ENCODE measurements around the gene ZNF778. TPM values are rescaled to one million over a fixed set of nuclear protein-coding genes. Genes with fewer than 3 reads are reported as not detected.
"Not testable (repeated sequence)": the region's sequence is repeated elsewhere in the genome, so short reads cannot be mapped to it uniquely, and the experiment has no call there.

Gene ZNF778
- total RNA-seq, 1 donor from 2014 or later: 4.7 TPM

DNA sequence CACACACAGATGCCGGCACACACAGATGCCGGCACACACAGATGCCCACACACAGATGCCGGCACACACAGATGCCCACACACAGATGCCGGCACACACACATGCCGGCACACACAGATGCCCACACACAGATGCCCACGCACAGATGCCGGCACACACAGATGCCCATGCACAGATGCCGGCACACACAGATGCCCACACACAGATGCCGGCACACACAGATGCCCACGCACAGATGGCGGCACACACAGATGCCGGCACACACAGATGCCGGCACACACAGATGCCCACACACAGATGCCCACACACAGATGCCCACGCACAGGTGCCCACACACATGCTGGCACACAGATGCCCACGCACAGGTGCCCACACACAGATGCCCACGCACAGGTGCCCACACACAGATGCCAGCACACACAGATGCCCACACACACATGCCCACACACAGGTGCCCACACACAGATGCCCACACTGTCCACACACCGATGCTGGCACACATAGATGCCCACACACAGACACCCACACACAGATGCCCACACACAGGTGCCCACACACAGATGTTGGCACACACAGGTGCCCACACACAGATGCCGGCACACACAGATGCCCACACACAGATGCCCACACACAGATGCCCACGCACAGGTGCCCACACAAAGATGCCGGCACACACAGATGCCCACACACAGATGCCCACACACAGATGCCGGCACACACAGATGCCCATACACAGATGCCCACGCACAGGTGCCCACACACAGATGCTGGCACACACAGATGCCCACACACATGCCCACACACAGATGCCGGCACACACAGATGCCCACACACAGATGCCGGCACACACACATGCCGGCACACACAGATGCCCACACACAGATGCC, 28.8 kb upstream of the ZNF778 start:
- not testable (repeated sequence) for H3K9me3 ChIP-seq (ENCODE audit: control insufficient read depth in 3 of 3, low read length in 3 of 3); H3K27me3 ChIP-seq (ENCODE audit: control insufficient read depth in 3 of 3, insufficient read depth in 3 of 3, low read length in 3 of 3); H3K27ac ChIP-seq (ENCODE audit: low read depth, low read length); H3K4me1 ChIP-seq (ENCODE audit: control insufficient read depth in 3 of 3, insufficient read depth in 3 of 3, low read length in 3 of 3); H3K9ac ChIP-seq (ENCODE audit: low read depth in 1 of 3, low read length in 3 of 3); H3K4me3 ChIP-seq (ENCODE audit: low read length in 3 of 3)
- peaks cover 2 to 31% (median 7%) of the 10 kb centered on the region in 3 donors for H3K36me3 ChIP-seq (ENCODE audit: control insufficient read depth in 3 of 3, insufficient read depth in 3 of 3, low read length in 3 of 3)

DNA sequence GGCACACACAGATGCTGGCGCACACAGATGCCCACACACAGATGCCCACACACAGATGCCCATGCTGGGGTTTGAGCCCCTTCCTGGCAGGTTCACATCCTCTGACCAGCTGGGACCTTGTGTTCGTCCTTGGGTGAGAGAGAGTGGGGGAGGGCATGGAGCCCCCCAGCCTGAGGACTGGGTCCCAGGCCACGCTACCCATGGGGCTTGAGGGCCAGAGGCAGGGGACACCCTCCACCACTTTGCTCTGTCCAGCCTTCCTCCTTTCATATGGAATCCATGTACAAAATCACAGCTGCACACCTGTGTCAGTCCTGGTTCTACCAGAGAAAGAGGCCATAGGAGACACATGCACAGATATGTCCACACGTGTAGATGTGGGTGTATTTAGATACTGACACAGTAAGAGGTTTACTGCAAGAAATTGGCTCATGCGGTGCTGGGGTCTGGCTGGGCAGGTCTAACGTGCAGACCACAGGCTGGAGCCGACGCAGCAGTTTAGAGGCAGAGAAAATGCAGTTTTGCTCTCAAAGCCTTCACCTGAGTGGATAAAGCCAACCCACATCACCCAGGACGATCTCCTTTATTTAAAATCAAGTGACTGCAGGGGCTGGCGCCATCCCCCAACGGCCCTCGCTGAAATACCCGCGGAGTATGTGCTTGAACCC, 28.0 kb upstream of the ZNF778 start:
- no peaks in the 10 kb centered on the region for H3K4me1 ChIP-seq (ENCODE audit: control insufficient read depth in 3 of 3, insufficient read depth in 3 of 3, low read length in 3 of 3)
- H3K9me3 ChIP-seq (ENCODE audit: control insufficient read depth in 3 of 3, low read length in 3 of 3): no peaks in the 10 kb centered on the region

DNA sequence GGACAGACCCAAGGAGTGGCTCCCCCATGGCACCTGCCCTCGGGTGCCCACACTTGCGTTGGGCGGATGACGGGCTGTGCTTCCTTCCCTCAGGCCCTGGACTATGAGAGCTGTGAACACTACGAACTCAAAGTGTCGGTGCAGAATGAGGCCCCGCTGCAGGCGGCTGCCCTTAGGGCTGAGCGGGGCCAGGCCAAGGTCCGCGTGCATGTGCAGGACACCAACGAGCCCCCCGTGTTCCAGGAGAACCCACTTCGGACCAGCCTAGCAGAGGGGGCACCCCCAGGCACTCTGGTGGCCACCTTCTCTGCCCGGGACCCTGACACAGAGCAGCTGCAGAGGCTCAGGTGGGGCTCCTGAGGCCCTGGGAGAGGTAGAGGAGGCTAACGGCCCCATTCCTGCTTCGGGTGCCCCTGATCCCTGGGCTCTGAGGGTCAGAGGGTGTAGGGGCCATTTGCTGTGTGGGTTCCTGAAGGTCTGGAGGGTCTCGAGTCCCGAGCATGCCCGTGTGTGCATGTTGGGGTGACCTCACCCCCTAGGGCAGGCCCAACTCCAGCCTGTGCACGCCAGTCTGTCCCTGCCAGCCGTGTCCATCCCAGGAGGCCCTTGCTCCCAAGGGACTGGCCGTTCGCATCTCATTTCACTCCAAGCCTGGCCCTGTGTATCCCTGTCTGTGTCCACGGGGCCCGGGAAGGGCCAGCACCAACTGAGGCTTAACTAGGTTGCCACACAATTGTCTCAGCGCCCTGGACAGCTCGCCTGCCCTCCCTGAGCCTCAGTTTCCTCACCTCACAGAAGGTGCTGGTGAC, 27.1 kb upstream of the ZNF778 start:
- Histone ChIP-seq H3K4me1 (ENCODE audit: control insufficient read depth in 3 of 3, insufficient read depth in 3 of 3, low read length in 3 of 3) (no peaks in the 10 kb centered on the region), H3K27me3 (ENCODE audit: control insufficient read depth in 3 of 3, insufficient read depth in 3 of 3, low read length in 3 of 3) (no peaks in the 10 kb centered on the region), H3K4me3 (ENCODE audit: low read length in 3 of 3) (no peak overlapping the region), H3K9me3 (ENCODE audit: control insufficient read depth in 3 of 3, low read length in 3 of 3) (no peaks in the 10 kb centered on the region), H3K9ac (ENCODE audit: low read depth in 1 of 3, low read length in 3 of 3) (no peak overlapping the region), H3K36me3 (ENCODE audit: control insufficient read depth in 3 of 3, insufficient read depth in 3 of 3, low read length in 3 of 3) (peaks cover 10 to 35% (median 16%) of the 10 kb centered on the region in 3 donors), H3K27ac (ENCODE audit: low read depth, low read length) (no peak overlapping the region)

More for the DNA sequence above, 28.0 kb upstream of the ZNF778 start:
- Histone ChIP-seq H3K4me3 (ENCODE audit: low read length in 3 of 3) (no peak overlapping the region), H3K27me3 (ENCODE audit: control insufficient read depth in 3 of 3, insufficient read depth in 3 of 3, low read length in 3 of 3) (no peaks in the 10 kb centered on the region), H3K27ac (ENCODE audit: low read depth, low read length) (no peak overlapping the region), H3K9ac (ENCODE audit: low read depth in 1 of 3, low read length in 3 of 3) (no peak overlapping the region), H3K36me3 (ENCODE audit: control insufficient read depth in 3 of 3, insufficient read depth in 3 of 3, low read length in 3 of 3) (peaks cover 6 to 35% (median 14%) of the 10 kb centered on the region in 3 donors)

DNA sequence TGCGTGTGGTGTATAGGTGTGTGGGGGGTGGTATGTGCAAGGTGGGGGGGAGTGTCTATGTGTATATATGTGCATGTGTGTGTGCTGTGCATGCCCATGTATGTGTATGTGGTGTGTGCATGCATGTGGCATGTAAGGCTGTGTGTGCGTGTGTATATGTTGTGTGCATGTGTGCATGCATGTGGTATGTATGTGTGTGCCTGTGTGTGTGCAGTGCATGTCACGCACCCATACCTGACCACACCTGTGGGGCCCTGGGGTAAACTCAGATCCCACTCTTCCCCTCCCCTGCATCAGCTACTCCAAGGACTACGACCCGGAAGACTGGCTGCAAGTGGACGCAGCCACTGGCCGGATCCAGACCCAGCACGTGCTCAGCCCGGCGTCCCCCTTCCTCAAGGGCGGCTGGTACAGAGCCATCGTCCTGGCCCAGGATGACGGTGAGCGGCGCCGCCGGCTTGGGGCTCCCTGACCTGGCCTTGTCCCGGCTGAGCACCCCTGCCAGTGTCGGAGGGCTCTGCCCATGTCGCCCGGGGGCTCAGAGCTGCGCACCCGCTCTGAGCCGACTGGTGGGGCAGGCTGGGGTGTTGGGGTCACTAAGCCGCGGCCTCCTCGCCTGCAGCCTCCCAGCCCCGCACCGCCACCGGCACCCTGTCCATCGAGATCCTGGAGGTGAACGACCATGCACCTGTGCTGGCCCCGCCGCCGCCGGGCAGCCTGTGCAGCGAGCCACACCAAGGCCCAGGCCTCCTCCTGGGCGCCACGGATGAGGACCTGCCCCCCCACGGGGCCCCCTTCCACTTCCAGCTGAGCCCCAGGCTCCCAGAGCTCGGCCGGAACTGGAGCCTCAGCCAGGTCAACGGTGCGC, 26.2 kb upstream of the ZNF778 start:
- Histone ChIP-seq H3K27ac (ENCODE audit: low read depth, low read length) (no peak overlapping the region), H3K9ac (ENCODE audit: low read depth in 1 of 3, low read length in 3 of 3) (no peak overlapping the region), H3K4me1 (ENCODE audit: control insufficient read depth in 3 of 3, insufficient read depth in 3 of 3, low read length in 3 of 3) (no peaks in the 10 kb centered on the region), H3K27me3 (ENCODE audit: control insufficient read depth in 3 of 3, insufficient read depth in 3 of 3, low read length in 3 of 3) (no peaks in the 10 kb centered on the region), H3K4me3 (ENCODE audit: low read length in 3 of 3) (no peak overlapping the region), H3K36me3 (ENCODE audit: control insufficient read depth in 3 of 3, insufficient read depth in 3 of 3, low read length in 3 of 3) (peaks cover 10 to 31% (median 16%) of the 10 kb centered on the region in 3 donors), H3K9me3 (ENCODE audit: control insufficient read depth in 3 of 3, low read length in 3 of 3) (no peaks in the 10 kb centered on the region)

DNA sequence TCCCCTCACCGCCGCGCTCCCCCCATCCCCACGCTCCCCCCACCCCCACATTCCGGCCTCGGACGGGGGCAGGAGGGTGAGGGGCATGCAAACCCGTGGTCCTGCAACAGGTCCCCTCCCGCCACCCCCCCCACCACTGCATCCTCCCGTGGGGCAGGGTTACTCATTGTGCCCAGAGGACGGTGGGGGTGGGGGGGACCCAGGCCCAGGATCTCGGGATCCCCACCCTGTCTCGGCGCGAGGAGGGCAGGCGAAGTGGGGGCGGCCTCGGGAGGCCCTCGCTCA, 25.7 kb upstream of the ZNF778 start:
- H3K36me3 ChIP-seq (ENCODE audit: control insufficient read depth in 3 of 3, insufficient read depth in 3 of 3, low read length in 3 of 3): peaks cover 10 to 28% (median 15%) of the 10 kb centered on the region in 3 donors
- no peaks in the 10 kb centered on the region for H3K9me3 ChIP-seq (ENCODE audit: control insufficient read depth in 3 of 3, low read length in 3 of 3)
- H3K4me3 ChIP-seq (ENCODE audit: low read length in 3 of 3): no peak overlapping the region
- no peak overlapping the region for H3K27ac ChIP-seq (ENCODE audit: low read depth, low read length)
- no peaks in the 10 kb centered on the region for H3K4me1 ChIP-seq (ENCODE audit: control insufficient read depth in 3 of 3, insufficient read depth in 3 of 3, low read length in 3 of 3)
- H3K27me3 ChIP-seq (ENCODE audit: control insufficient read depth in 3 of 3, insufficient read depth in 3 of 3, low read length in 3 of 3): no peaks in the 10 kb centered on the region
- H3K9ac ChIP-seq (ENCODE audit: low read depth in 1 of 3, low read length in 3 of 3): no peak overlapping the region

DNA sequence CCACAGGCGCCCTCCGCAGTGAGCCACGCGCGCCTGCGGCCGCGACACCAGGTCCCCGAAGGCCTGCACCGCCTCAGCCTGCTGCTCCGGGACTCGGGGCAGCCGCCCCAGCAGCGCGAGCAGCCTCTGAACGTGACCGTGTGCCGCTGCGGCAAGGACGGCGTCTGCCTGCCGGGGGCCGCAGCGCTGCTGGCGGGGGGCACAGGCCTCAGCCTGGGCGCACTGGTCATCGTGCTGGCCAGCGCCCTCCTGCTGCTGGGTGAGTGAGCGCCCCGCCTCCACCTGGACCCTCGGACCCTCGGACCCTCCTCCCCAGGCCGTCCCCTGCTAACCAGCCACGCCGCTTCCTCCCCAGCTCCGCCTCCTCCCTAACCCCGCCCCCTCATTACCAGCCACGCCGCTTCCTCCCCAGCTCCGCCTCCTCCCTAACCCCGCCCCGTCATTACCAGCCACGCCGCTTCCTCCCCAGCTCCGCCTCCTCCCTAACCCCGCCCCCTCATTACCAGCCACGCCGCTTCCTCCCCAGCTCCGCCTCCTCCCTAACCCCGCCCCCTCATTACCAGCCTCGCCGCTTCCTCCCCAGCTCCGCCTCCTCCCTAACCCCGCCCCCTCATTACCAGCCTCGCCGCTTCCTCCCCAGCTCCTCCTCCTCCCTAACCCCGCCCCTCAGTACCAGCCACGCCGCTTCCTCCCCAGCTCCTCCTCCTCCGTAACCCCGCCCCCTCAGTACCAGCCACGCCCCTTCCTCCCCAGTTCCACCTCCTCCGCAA, 25.1 kb upstream of the ZNF778 start:
- not testable (repeated sequence) for H3K27me3 ChIP-seq (ENCODE audit: control insufficient read depth in 3 of 3, insufficient read depth in 3 of 3, low read length in 3 of 3); H3K9ac ChIP-seq (ENCODE audit: low read depth in 1 of 3, low read length in 3 of 3); H3K9me3 ChIP-seq (ENCODE audit: control insufficient read depth in 3 of 3, low read length in 3 of 3); H3K4me1 ChIP-seq (ENCODE audit: control insufficient read depth in 3 of 3, insufficient read depth in 3 of 3, low read length in 3 of 3); H3K27ac ChIP-seq (ENCODE audit: low read depth, low read length); H3K4me3 ChIP-seq (ENCODE audit: low read length in 3 of 3)
- H3K36me3 ChIP-seq (ENCODE audit: control insufficient read depth in 3 of 3, insufficient read depth in 3 of 3, low read length in 3 of 3): peaks cover 10 to 23% (median 14%) of the 10 kb centered on the region in 3 donors

DNA sequence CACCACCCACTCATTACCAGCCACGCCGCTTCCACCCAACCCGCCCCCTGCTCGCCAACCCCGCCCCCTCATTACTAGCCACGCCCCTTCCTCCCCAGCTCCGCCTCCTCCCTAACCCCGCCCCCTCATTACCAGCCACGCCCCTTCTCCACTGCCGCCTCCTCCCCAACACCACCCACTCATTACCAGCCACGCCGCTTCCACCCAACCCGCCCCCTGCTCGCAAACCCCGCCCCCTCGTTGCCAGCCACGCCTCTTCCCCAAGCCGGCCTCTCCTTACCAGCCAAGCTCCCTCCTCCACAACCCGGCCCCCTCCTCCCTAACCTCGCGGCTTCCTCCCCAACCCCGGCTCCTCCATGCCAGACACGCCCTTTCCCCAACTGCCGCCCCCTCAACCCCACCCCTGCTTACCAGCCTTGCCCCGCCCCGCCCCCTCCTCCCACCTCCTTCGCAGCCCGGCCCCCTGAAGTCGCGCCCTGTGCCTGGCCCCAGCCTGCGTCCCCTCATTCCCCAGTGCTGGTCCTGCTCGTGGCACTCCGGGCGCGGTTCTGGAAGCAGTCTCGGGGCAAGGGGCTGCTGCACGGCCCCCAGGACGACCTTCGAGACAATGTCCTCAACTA, 24.4 kb upstream of the ZNF778 start:
- Histone ChIP-seq H3K9me3 (ENCODE audit: control insufficient read depth in 3 of 3, low read length in 3 of 3) (no peaks in the 10 kb centered on the region), H3K27me3 (ENCODE audit: control insufficient read depth in 3 of 3, insufficient read depth in 3 of 3, low read length in 3 of 3) (peaks cover under 1 to 11% (median 5%) of the 10 kb centered on the region in 3 donors), H3K9ac (ENCODE audit: low read depth in 1 of 3, low read length in 3 of 3) (no peak overlapping the region), H3K27ac (ENCODE audit: low read depth, low read length) (no peak overlapping the region), H3K4me1 (ENCODE audit: control insufficient read depth in 3 of 3, insufficient read depth in 3 of 3, low read length in 3 of 3) (no peaks in the 10 kb centered on the region), H3K4me3 (ENCODE audit: low read length in 3 of 3) (no peak overlapping the region), H3K36me3 (ENCODE audit: control insufficient read depth in 3 of 3, insufficient read depth in 3 of 3, low read length in 3 of 3) (peaks cover 10 to 21% (median 14%) of the 10 kb centered on the region in 3 donors)

DNA sequence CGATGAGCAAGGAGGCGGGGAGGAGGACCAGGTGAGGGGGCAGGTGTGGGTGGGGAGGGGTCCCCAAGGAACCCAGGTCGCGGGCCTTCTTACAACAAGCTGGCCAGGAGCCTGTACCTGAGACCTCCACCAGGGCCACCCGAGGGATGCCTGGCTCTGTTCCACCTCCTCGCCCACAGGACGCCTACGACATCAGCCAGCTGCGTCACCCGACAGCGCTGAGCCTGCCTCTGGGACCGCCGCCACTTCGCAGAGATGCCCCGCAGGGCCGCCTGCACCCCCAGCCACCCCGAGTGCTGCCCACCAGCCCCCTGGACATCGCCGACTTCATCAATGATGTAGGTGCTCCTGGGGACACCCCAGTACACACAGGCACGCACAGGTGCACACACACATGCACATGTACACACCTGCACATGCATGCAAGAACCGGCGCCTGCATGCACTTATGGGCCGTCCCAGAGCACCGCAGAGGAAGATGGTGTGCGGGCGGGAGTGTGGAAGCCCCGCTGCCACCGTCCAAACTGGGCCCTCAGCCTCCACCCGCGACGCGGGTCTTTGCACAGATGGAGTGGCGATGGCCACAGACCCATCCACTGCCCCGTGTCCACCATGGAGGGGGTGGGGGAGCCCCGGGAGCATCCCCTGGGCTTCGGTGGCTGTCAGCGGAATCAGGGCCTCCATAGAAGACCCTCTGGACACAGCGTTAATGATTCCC, 23.8 kb upstream of the ZNF778 start:
- Histone ChIP-seq H3K36me3 (ENCODE audit: control insufficient read depth in 3 of 3, insufficient read depth in 3 of 3, low read length in 3 of 3) (peaks cover 10 to 21% (median 14%) of the 10 kb centered on the region in 3 donors), H3K27me3 (ENCODE audit: control insufficient read depth in 3 of 3, insufficient read depth in 3 of 3, low read length in 3 of 3) (peaks cover 8 to 18% (median 12%) of the 10 kb centered on the region in 3 donors), H3K9ac (ENCODE audit: low read depth in 1 of 3, low read length in 3 of 3) (no peak overlapping the region), H3K4me3 (ENCODE audit: low read length in 3 of 3) (no peak overlapping the region), H3K4me1 (ENCODE audit: control insufficient read depth in 3 of 3, insufficient read depth in 3 of 3, low read length in 3 of 3) (no peaks in the 10 kb centered on the region), H3K27ac (ENCODE audit: low read depth, low read length) (no peak overlapping the region), H3K9me3 (ENCODE audit: control insufficient read depth in 3 of 3, low read length in 3 of 3) (no peaks in the 10 kb centered on the region)
